Activated T-cell treated with anti-CD3 and anti-CD28 coated beads, Interleukin-2, amount 50 U/mL, for 72 hours (primary cell): ENCODE measurements around the gene FNDC11. TPM values are rescaled to one million over a fixed set of nuclear protein-coding genes. Genes with fewer than 3 reads are reported as not detected.
A peak's percentile ranks its signal among the peaks of the same experiment; 100 is the strongest.

Source experiments
- ATAC-seq, 2 donors: fragments of 150-1000 bp; cut with Tn5 transposase; replicated peaks in 1 of 2; 2 replicates each; pipeline ENCODE4 v1.10.0; 2021; ENCODE audit warnings: moderate library complexity in 2 of 2, mild to moderate bottlenecking in 1 of 2
- DNase-seq, 2 donors: peaks; one replicate each; pipeline ENCODE4 v3.0.0; 2021 to 2022; ENCODE audit warnings: mixed read lengths in 1 of 2
- H3K27ac Mint-ChIP-seq: one replicate; pipeline ENCODE4 v1.8.0; 2022; ENCODE audit warnings: mild to moderate bottlenecking, moderate library complexity, mixed read lengths
- H3K27me3 Mint-ChIP-seq: one replicate; pipeline ENCODE4 v1.8.0; 2022; ENCODE audit warnings: low read depth, mixed read lengths
- H3K36me3 Mint-ChIP-seq, 2 donors: one replicate each; pipeline ENCODE4 v1.8.0; 2022; ENCODE audit warnings: mixed read lengths in 2 of 2, mild to moderate bottlenecking in 1 of 2; ENCODE audit not compliant: insufficient read depth in 2 of 2
- H3K4me1 Mint-ChIP-seq: one replicate; pipeline ENCODE4 v1.8.0; 2022; ENCODE audit warnings: low read depth, mixed read lengths
- H3K4me3 Mint-ChIP-seq, 2 donors: one replicate each; pipeline ENCODE4 v1.8.0; 2022; ENCODE audit warnings: mild to moderate bottlenecking in 2 of 2, mixed read lengths in 2 of 2, moderate library complexity in 2 of 2
- H3K9me3 Mint-ChIP-seq, 2 donors: one replicate each; pipeline ENCODE4 v1.8.0; 2022; ENCODE audit warnings: mixed read lengths in 2 of 2
- total RNA-seq, 2 donors: library from RNA; stranded (reverse); gene quantifications; one replicate each; pipeline ENCODE4 v1.2.3, GENCODE V29; 2022

Gene FNDC11
- total RNA-seq, 2 donors from 2014 or later, result 0.67 to 0.74 TPM

DNA sequence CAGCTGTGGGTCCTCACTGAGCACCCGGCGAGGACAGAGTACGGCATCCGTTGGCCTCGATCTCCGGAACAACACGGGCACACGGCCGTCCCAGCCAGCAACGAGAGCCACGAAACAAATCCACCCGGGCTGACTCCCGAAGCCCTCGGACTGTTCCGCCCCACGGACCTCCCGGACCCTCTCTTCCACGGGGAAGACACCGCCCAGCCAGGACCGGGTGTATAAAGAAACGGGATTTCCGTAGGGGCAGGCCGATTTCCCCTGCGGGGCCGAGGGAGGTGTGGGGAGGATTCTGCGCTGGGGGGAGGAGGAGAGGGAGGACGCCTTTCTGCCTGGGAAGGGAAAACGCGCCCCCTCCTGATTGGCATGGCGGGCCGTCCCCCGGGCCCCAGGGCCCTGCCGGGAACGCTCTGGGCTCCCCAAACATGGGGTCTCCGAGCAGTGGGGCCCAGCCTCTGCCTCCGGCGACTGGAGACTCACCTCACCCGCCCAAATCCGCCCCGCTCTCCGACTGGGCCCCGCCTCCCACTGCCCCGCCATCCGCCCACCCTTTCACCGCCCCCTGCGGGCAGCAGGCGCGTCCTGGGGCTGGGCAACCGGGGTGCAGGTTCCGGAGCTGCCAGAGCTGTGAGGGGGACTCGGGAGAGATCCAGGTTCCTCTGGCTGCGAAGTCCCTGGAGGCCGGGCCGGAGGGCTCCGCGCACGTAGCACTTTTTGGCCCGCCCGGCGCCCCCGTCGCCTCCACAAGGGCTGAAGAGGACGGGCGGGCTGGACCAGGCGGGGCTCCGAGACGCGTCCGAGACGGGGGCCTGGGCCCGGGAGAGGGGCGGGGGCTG lies 34.1 kb upstream of the FNDC11 start:
- peak overlapping the region; percentile 74 to 77 for H3K4me3 Mint-ChIP-seq
- no peaks in the 10 kb centered on the region for H3K27me3 Mint-ChIP-seq
- peaks cover 3 to 11% of the 10 kb centered on the region in 2 donors for H3K9me3 Mint-ChIP-seq
- H3K27ac Mint-ChIP-seq, result no peak overlapping the region
- H3K4me1 Mint-ChIP-seq, result peaks cover 17% of the 10 kb centered on the region
- DNase-seq (peak; percentile 77 to 81), ATAC-seq (peak; percentile 69 to 74)
- peaks cover 12 to 17% of the 10 kb centered on the region in 2 donors for H3K36me3 Mint-ChIP-seq

DNA sequence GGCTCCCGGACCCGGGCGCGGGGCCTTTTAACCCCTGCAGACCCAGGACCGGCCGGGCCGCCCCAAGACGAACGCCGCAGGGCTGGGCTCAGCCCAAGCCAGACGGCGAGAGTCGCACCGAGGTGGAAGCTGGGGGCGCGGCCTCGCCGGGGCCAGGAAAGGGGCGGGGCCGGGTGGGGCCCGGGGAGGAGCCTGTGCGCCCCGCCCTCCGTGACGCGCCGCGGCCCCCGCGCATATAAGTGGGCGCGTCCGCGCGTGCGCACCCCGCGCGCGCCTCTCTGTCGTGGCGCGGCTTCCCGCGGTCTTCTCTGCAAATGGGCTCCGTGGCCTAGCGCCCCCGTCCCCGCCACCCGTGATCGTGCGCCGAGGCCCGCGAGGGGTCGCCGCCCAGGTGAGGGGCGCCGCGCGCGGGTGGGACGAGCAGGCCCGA lies 33.4 kb upstream of the FNDC11 start, which contains the start of gene PPDPF:
TSS of gene PPDPF (plus strand) at position 262 of the 430 bp plus-strand sequence. CDS start 544 bp downstream, outside the sequence.
- DNase-seq (peak; percentile 79 to 89), ATAC-seq (peak; percentile 87 to 91)
- Mint-ChIP-seq H3K4me1 (peaks cover 17% of the 10 kb centered on the region), H3K4me3 (peak within 1 kb of the TSS; percentile 85 to 89), H3K27ac (no peak within 1 kb of the TSS), H3K9me3 (peaks cover 3 to 5% of the 10 kb centered on the region in 2 donors), H3K36me3 (peaks cover 10 to 17% of the 10 kb centered on the region in 2 donors), H3K27me3 (no peaks in the 10 kb centered on the region)

DNA sequence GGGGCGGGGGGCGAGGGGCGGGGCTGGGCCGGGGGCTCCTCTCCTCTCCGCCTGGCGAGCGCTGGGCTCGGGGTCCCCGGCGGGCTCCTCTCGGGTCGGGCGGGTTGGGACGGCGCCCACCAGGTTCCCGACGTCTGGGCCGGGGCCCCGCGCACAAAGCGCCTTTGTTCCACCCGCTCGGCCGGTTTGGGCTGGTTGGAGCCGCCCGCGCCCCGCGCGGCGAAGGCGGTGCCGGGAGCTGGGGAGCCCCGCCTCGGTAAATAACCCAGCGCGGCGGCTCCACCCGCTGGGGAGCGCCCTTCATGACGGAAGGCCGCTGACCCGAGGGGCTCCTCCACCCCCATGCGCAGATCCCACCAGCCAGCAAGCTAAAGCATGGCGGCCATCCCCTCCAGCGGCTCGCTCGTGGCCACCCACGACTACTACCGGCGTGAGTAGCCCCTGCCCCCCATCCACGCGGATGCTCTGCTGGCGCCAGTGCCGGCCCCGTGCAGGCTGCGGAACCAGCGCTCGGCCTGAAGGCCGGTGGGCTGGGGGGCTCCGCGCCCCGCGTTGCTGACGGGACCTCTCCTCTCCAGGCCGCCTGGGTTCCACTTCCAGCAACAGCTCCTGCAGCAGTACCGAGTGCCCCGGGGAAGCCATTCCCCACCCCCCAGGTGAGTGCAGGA lies 32.9 kb upstream of the FNDC11 start:
- Mint-ChIP-seq H3K36me3 (peaks cover 8 to 17% of the 10 kb centered on the region in 2 donors), H3K27ac (no peak overlapping the region), H3K27me3 (no peaks in the 10 kb centered on the region), H3K9me3 (peaks cover 3 to 5% of the 10 kb centered on the region in 2 donors), H3K4me3 (peak overlapping the region; percentile 85 to 89), H3K4me1 (peaks cover 17% of the 10 kb centered on the region)
- peak; percentile 58 to 59 for ATAC-seq
- DNase-seq, result peak; percentile 67 to 79

DNA sequence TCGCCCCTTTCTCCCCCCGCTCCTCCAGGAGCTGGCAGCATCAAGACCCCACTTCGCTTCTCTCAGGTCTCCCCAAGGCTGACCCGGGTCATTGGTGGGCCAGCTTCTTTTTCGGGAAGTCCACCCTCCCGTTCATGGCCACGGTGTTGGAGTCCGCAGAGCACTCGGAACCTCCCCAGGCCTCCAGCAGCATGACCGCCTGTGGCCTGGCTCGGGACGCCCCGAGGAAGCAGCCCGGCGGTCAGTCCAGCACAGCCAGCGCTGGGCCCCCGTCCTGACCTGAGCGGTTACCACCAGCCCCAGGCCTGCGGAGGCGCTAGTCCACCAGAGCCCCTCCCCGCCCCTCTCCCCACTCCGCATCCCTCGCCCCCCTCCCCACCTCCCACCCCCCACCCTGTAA lies 32.4 kb upstream of the FNDC11 start:
- DNase-seq, result peak in 1 of 2 donors; percentile 2
- no peaks in the 10 kb centered on the region for H3K27me3 Mint-ChIP-seq

DNA sequence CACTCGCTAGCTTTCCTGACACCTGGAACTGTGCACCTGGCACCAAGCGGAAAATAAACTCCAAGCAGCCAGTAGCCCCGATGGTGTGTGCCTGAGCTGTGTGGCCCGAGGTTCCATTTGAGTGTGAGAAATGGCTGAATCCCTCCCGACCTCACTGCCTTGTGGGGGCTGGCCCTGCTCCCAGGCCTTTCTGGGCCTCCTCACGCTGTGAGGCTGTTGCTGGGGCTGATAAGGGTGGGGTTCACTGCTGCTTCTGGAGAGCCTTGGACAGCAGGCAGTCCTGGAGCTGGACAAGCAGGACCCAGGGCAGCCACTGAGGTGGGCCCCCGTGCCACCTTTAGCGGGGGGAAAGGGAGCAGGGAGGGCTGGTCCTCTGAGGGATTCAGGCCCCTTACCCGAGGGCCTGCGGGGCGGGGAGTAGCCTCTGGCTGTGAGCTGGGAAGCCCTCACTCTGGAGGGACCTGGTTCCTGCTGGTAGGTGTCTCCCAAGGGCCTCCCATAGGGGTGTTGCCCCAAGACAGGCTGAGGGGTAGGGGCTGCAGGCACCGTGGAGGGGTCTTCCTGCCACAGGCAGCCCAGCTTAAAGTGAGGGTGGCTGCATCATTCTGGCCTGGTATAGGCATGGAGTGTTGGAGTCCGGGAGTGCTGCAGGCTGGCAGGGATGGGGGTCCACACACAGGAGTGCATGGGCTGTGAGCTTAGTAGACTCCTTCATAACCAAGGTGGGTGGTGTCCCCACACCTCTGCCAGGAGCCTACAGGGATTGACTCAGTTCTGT lies 31.7 kb upstream of the FNDC11 start:
- no peak for ATAC-seq
- H3K36me3 Mint-ChIP-seq, result peaks cover 8 to 17% of the 10 kb centered on the region in 2 donors
- peaks cover 5% of the 10 kb centered on the region for H3K27me3 Mint-ChIP-seq
- H3K4me1 Mint-ChIP-seq, result peaks cover 21% of the 10 kb centered on the region
- no peak for DNase-seq
- H3K4me3 Mint-ChIP-seq, result peak overlapping the region; percentile 31 to 89
- peaks cover 3 to 5% of the 10 kb centered on the region in 2 donors for H3K9me3 Mint-ChIP-seq
- no peak overlapping the region for H3K27ac Mint-ChIP-seq

More for the DNA sequence above, 32.4 kb upstream of the FNDC11 start:
- Mint-ChIP-seq H3K4me1 (peaks cover 17% of the 10 kb centered on the region), H3K9me3 (peaks cover 3 to 5% of the 10 kb centered on the region in 2 donors), H3K27ac (no peak overlapping the region), H3K4me3 (peak overlapping the region; percentile 85 to 89), H3K36me3 (peaks cover 8 to 17% of the 10 kb centered on the region in 2 donors)
- ATAC-seq, result no peak

DNA sequence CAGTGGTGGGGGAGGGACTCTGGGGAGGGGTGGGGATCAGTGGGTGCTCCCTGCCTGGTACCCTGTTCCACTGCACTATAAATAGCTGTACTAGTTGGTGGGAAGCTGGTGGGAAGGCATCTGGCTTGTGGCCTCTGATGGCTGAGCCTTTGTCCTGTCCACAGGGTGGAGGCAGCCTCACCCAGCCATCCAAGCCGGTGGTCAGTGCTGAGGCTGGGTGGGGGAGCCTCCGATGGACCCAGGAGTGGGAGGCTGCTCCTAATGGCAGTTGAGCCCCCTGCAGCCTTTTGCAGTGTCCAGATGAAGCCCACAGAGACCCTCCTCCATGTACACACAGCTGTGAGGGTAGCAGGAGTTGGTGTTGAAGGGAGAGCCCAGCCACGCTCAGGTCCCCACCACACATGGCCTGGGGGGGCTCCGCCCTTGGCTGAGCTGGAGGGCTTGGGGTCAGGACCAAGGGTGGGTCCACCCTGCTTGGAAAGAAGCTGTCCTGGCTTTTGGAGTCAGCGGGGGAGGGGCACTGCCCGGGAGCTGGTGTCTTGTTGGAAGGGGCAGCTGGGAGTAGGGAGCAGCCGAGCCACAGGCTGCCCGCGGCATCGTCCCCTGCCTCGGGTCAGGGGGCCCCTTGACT lies 30.9 kb upstream of the FNDC11 start:
- ATAC-seq (no peak), DNase-seq (no peak)
- no peak overlapping the region for H3K4me3 Mint-ChIP-seq
- peaks cover 6% of the 10 kb centered on the region for H3K27me3 Mint-ChIP-seq
- H3K9me3 Mint-ChIP-seq, result peaks cover 3 to 5% of the 10 kb centered on the region in 2 donors
- H3K4me1 Mint-ChIP-seq, result peaks cover 25% of the 10 kb centered on the region
- H3K36me3 Mint-ChIP-seq, result peaks cover 8 to 17% of the 10 kb centered on the region in 2 donors
- H3K27ac Mint-ChIP-seq, result no peak overlapping the region

DNA sequence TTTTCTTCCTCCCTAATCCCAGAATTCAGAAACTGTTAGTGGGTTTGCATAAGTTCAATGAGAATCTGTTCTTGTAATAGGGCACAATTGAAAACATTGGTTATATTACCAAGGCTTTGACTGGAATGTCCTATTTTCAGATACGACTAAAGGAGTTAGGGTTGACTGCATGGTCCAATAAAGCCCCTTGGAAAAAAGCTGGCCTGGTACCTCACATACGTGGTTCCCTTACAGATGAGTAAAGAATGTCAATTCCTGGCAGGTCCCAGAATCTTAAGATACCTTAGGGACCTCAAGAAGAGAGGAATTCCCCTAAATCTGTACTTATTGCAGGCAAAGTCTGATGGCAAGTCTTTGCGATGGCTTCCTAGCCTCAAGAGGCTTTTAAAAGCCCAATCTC lies 28.8 kb upstream of the FNDC11 start:
- Mint-ChIP-seq H3K9me3 (peaks cover 3 to 5% of the 10 kb centered on the region in 2 donors), H3K27ac (no peak overlapping the region), H3K4me3 (no peak overlapping the region), H3K27me3 (peaks cover 6% of the 10 kb centered on the region), H3K36me3 (peaks cover 8 to 17% of the 10 kb centered on the region in 2 donors), H3K4me1 (peaks cover 32% of the 10 kb centered on the region)
- no peak for DNase-seq
- ATAC-seq, result no peak

DNA sequence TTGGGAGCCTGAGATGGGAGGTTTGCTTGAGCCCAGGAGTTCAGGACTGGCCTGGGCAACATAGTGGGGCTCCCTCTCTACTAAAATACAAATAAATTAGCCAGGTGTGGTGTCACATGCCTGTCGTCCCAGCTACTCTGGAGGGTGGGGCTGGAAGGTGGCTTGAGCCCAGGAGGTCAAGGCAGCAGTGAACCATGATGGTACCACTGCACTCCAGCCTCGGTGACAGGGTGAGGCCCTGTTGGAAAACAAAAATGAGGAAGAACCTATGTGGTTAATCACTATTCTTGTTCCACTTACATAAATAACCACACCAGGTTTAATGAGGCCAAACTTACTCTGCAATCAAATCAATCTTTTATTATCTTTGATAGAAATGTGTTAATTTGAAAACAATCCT lies 28.0 kb upstream of the FNDC11 start:
- ATAC-seq (no peak), DNase-seq (no peak)
- Mint-ChIP-seq H3K36me3 (peaks cover 8 to 17% of the 10 kb centered on the region in 2 donors), H3K4me1 (peaks cover 32% of the 10 kb centered on the region), H3K9me3 (peaks cover 3 to 5% of the 10 kb centered on the region in 2 donors), H3K27me3 (peaks cover 6% of the 10 kb centered on the region), H3K27ac (peak overlapping the region; percentile 31), H3K4me3 (no peak overlapping the region)

DNA sequence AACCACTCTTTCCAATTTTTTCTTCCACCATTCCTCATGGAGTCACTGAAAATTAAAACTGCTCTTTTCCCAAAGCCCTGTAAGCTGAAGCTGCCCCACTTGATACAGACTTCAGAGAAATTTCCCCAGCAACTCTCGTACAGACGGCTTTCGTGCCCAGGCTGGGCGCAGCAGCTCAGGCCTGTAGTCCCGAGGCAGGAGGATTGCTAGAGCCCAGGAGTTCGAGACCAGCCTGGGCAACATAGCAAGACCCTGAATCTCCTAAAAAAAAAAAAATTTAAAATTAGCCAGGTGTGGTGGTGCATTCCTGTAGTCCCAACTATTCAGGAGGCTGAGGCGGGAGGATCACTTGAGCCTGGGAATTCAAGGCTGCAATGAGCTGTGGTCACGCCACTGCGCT lies 26.8 kb upstream of the FNDC11 start:
- no peak for ATAC-seq
- Mint-ChIP-seq H3K4me1 (peaks cover 30% of the 10 kb centered on the region), H3K27ac (no peak overlapping the region), H3K36me3 (peaks cover 8 to 17% of the 10 kb centered on the region in 2 donors), H3K9me3 (peaks cover 3 to 5% of the 10 kb centered on the region in 2 donors), H3K27me3 (peaks cover 6% of the 10 kb centered on the region), H3K4me3 (no peak overlapping the region)
- no peak for DNase-seq

DNA sequence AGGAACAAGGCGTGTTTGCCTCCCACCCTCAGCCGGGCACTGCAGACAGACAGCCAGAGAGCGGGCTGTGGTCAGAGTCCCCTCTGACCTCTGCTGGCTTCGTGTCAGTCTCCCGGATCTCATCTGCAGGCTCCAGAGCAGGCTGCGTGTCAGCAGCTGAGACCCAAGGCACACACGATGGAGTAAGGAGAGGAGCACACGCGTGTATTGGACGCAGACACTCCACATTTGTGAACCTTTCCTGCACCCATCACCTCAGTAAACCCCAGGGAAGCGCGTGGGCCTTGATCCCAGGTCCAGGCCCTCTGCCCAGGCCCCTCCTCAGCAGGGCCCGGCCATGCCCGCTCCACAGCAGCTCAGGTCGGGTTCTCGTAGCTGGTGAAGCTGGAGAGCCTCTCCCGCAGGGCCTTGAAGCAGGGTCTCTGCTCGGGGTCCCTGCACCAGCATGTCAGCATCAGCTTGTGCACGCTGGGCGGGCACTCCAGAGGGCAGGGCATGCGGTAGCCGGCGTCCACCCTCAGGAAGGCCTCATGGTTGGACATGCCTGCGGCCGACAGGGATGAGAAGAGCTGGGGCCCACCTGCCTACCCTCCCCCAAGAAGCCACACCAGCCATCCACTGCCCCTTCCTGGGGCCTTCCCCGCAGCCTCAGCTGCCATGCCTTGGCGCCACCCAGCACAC lies 24.6 kb upstream of the FNDC11 start:
- Mint-ChIP-seq H3K4me3 (no peak overlapping the region), H3K27me3 (peaks cover 6% of the 10 kb centered on the region), H3K4me1 (peaks cover 20% of the 10 kb centered on the region), H3K36me3 (peaks cover 0 to 1% of the 10 kb centered on the region in 2 donors), H3K9me3 (no peaks in the 10 kb centered on the region), H3K27ac (no peak overlapping the region)
- no peak for ATAC-seq
- no peak for DNase-seq

DNA sequence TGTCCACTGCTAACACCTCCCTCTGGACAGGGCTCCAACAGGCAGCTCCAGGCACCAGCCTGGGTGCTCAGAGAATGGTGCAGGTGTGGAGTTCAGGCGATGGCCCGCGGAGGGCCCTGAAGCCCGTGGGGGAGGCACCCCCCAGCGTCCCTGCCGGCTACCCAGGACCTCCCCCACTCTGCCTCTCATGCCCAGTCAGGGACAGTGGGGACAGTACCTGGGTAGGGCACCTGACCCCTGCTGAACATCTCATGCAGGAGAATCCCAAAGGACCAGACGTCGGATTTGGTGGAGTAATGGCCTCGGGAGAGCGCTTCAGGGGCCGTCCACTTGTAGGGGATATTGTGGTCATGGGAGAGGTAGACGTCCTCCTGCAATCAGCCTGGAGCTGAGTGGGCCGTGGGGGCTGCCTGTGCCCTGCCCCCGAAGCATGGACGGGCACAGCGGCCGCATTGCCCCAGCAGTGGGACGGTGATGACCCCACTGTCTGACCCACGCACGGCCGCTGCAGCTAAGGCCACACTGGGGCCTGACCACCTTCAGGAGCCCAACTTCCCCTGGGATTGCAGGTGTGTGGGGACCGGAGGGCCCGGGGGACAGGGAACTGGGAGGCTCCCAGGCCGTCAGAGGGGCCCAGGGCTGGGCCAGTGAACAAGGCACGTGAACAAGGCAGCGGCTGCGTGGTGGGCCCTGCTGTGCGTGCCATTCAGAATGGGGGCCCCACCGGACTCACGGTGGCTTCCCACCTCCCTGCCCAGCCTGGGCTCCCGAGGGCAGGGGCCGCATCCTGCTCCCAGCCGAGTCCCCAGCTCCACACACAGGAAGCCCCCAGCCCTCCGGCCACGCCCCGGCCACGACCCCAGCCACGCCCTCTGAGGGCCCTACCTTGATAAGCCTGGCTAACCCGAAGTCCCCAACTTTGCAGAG lies 23.8 kb upstream of the FNDC11 start:
- H3K36me3 Mint-ChIP-seq, result no peaks in the 10 kb centered on the region
- peaks cover 6% of the 10 kb centered on the region for H3K27me3 Mint-ChIP-seq
- DNase-seq, result no peak
- H3K4me1 Mint-ChIP-seq, result peaks cover 15% of the 10 kb centered on the region
- H3K9me3 Mint-ChIP-seq, result no peaks in the 10 kb centered on the region
- H3K27ac Mint-ChIP-seq, result no peak overlapping the region
- ATAC-seq, result no peak
- H3K4me3 Mint-ChIP-seq, result no peak overlapping the region
